ENCODE results near the gene TAF13. TPM values are rescaled to one million over a fixed set of nuclear protein-coding genes. Genes with fewer than 3 reads are reported as not detected.

Gene TAF13
- 10 to 100 TPM; 39.2 to 48.6 TPM for total RNA-seq
- 35.5 TPM for polyA plus RNA-seq (2013, experiment 1 of 2)
- polyA plus RNA-seq (2013, experiment 2 of 2), result 37.9 TPM
- long read RNA-seq, experiment 1, partial matches to known transcripts, result 8 of 8 reads
- long read RNA-seq, experiment 1, other reads (novel, unspliced or antisense), result 0 of 8 reads
- long read RNA-seq, experiment 2, result 0 reads
- long read RNA-seq, experiment 3, partial matches to known transcripts, result 1 of 5 reads
- long read RNA-seq, experiment 3, other reads (novel, unspliced or antisense), result 2 of 5 reads
- long read RNA-seq, experiment 4, partial matches to known transcripts, result 0 of 2 reads
- long read RNA-seq, experiment 4, other reads (novel, unspliced or antisense), result 2 of 2 reads

- H3K4me3 Mint-ChIP-seq, result peak within 1 kb of the TSS; percentile 89
- no peaks in the 10 kb centered on the region for H3K27me3 Mint-ChIP-seq (ENCODE audit: insufficient read depth)
- 6 to 10% methylated on average over 16 to 39 of the region's 39 CpGs for WGBS, 2 experiments (ENCODE audit: insufficient coverage in 1 of 2, insufficient read length in 1 of 2)
- H3K27ac Mint-ChIP-seq, result peak within 1 kb of the TSS; percentile 97
- Histone ChIP-seq H3K4me3 (ENCODE audit: low read length) (peak within 1 kb of the TSS; percentile 91), H3K27me3 (ENCODE audit: control insufficient read depth, insufficient read depth, low read length, poor library complexity, severe bottlenecking) (no peaks in the 10 kb centered on the region), H3K9ac (ENCODE audit: extremely low read depth, low read length, poor library complexity, severe bottlenecking) (peak within 1 kb of the TSS; percentile 82), H3K36me3 (ENCODE audit: control insufficient read depth, insufficient read depth, low read length) (peaks cover 17% of the 10 kb centered on the region), H3K4me1 (ENCODE audit: control insufficient read depth, insufficient read depth, low read length) (no peaks in the 10 kb centered on the region), H3K27ac (ENCODE audit: low read depth, low read length) (peak within 1 kb of the TSS; percentile 98), H3K9me3 (ENCODE audit: control insufficient read depth, low read length) (no peaks in the 10 kb centered on the region)
- H3K9me3 Mint-ChIP-seq, result peaks cover 13% of the 10 kb centered on the region
- peaks cover 2% of the 10 kb centered on the region for H3K4me1 Mint-ChIP-seq
- DNase-seq, result peak; percentile 97
- peaks cover 29% of the 10 kb centered on the region for H3K36me3 Mint-ChIP-seq (ENCODE audit: low read depth)
- TF ChIP-seq CTCF (conservative IDR thresholded peaks at IDR 0.05), result peak; percentile 27
Measured at GRCh38 chr1:109075531-109076490, at the start of gene TAF13. Gene TAF13, minus strand, starts transcription at chr1:109076003. Its CDS starts 56 bp downstream, at chr1:109075947.

- peaks cover 2% of the 10 kb centered on the region for H3K4me1 Mint-ChIP-seq
- Histone ChIP-seq H3K27me3 (ENCODE audit: control insufficient read depth, insufficient read depth, low read length, poor library complexity, severe bottlenecking) (peaks cover 21% of the 10 kb centered on the region), H3K9me3 (ENCODE audit: control insufficient read depth, low read length) (no peaks in the 10 kb centered on the region), H3K9ac (ENCODE audit: extremely low read depth, low read length, poor library complexity, severe bottlenecking) (no peak overlapping the region), H3K4me1 (ENCODE audit: control insufficient read depth, insufficient read depth, low read length) (no peaks in the 10 kb centered on the region), H3K27ac (ENCODE audit: low read depth, low read length) (no peak overlapping the region), H3K4me3 (ENCODE audit: low read length) (no peak overlapping the region), H3K36me3 (ENCODE audit: control insufficient read depth, insufficient read depth, low read length) (no peaks in the 10 kb centered on the region)
- no peak overlapping the region for H3K27ac Mint-ChIP-seq
- no peak for TF ChIP-seq CTCF (conservative IDR thresholded peaks at IDR 0.05)
- 92 to 95% methylated on average over 4 of the region's 5 CpGs for WGBS, 2 experiments (ENCODE audit: insufficient coverage in 1 of 2, insufficient read length in 1 of 2)
- no peaks in the 10 kb centered on the region for H3K36me3 Mint-ChIP-seq (ENCODE audit: low read depth)
- H3K27me3 Mint-ChIP-seq (ENCODE audit: insufficient read depth), result peaks cover 22% of the 10 kb centered on the region
- H3K9me3 Mint-ChIP-seq, result no peaks in the 10 kb centered on the region
- no peak for DNase-seq
- H3K4me3 Mint-ChIP-seq, result no peak overlapping the region
Measured at GRCh38 chr1:109120356-109120755, 44.6 kb upstream of the TAF13 start.

- Histone ChIP-seq H3K4me3 (ENCODE audit: low read length) (no peak overlapping the region), H3K27me3 (ENCODE audit: control insufficient read depth, insufficient read depth, low read length, poor library complexity, severe bottlenecking) (peaks cover 43% of the 10 kb centered on the region), H3K9ac (ENCODE audit: extremely low read depth, low read length, poor library complexity, severe bottlenecking) (no peak overlapping the region), H3K36me3 (ENCODE audit: control insufficient read depth, insufficient read depth, low read length) (no peaks in the 10 kb centered on the region), H3K27ac (ENCODE audit: low read depth, low read length) (no peak overlapping the region), H3K9me3 (ENCODE audit: control insufficient read depth, low read length) (no peaks in the 10 kb centered on the region), H3K4me1 (ENCODE audit: control insufficient read depth, insufficient read depth, low read length) (peaks cover 4% of the 10 kb centered on the region)
- H3K27ac Mint-ChIP-seq, result no peak overlapping the region
- 94 to 97% methylated on average over 3 of the region's 3 CpGs for WGBS, 2 experiments (ENCODE audit: insufficient coverage in 1 of 2, insufficient read length in 1 of 2)
- H3K36me3 Mint-ChIP-seq (ENCODE audit: low read depth), result no peaks in the 10 kb centered on the region
- no peak overlapping the region for H3K4me3 Mint-ChIP-seq
- DNase-seq, result no peak
- H3K4me1 Mint-ChIP-seq, result peaks cover 2% of the 10 kb centered on the region
- peaks cover 44% of the 10 kb centered on the region for H3K27me3 Mint-ChIP-seq (ENCODE audit: insufficient read depth)
- no peak for TF ChIP-seq CTCF (conservative IDR thresholded peaks at IDR 0.05)
- H3K9me3 Mint-ChIP-seq, result no peaks in the 10 kb centered on the region
Measured at GRCh38 chr1:109118089-109118488, 42.3 kb upstream of the TAF13 start.

All from endodermal cell (in vitro differentiated cells).